ENCODE data around the gene ZNF385B. TPM values are rescaled to one million over a fixed set of nuclear protein-coding genes. Genes with fewer than 3 reads are reported as not detected.

The ZNF385B gene
- total RNA-seq, 1 experiment from 2014 or later = 9.3 TPM

DNA sequence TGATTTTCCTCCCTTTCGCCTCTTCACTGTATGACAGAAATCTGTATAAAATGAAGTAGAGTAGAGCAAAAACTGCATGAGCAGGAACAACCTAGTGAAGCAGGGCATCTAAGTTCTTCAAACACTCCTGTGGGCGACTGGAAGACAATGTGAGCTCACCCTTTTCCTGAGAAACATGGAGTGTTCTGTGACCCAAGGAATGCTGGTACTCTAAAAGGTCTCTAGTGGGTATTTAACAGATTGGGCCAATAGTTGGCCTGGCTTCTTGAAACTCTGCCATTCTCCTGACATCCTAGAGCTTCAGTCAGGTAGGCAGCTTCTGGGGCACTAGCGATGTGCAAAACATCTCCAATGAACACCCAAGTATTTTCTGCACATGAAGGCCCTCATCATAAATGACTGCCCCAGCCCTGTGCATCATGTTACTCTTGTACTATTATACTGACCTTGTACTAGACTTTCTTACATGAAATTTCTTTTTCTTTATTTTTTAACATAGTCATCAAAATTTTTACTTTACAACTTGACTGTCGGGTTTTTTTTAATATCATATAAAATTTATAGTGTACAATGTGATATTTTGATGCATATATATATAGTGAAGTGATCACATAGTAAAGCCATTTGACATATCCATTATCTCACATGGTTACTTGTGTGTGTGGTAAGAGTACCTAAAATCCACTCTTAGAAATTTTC lies 302.2 kb downstream of the ZNF385B start:
- ChIA-PET RAD21 (ENCODE audit: low non-redundant PET in 1 of 2, low total read pairs in 2 of 2, uncharacterized antibody in 2 of 2, unreplicated experiment in 2 of 2) (no interaction called here), CTCF (no interaction called here), POLR2A (no interaction called here)
- Histone ChIP-seq H3K79me2 (ENCODE audit: insufficient read depth, low read length) (no peaks in the 10 kb centered on the region), H3K9me2 (ENCODE audit: insufficient read depth) (no peaks in the 10 kb centered on the region), H2AFZ (ENCODE audit: low read depth, low read length, poor library complexity, severe bottlenecking) (no peak overlapping the region), H3K27ac (ENCODE audit: low read depth, low read length) (no peak overlapping the region), H3K4me3 (replicated peaks in 1 of 2; ENCODE audit: low read depth in 1 of 2, low read length in 2 of 2) (no peak overlapping the region), H4K20me1 (ENCODE audit: insufficient read depth) (no peaks in the 10 kb centered on the region), H3K36me3 (ENCODE audit: control insufficient read depth in 1 of 2, insufficient read depth in 2 of 2, low read length in 2 of 2) (no peaks in the 10 kb centered on the region), H3K4me1 (ENCODE audit: control insufficient read depth in 1 of 2, insufficient read depth in 2 of 2, low read length in 2 of 2) (no peaks in the 10 kb centered on the region), H3K27me3 (ENCODE audit: insufficient read depth, low read length) (no peaks in the 10 kb centered on the region), H3K9me3 (ENCODE audit: control insufficient read depth in 1 of 2, insufficient read depth in 1 of 2, low read depth in 1 of 2, low read length in 2 of 2) (no peaks in the 10 kb centered on the region), H3K4me2 (ENCODE audit: low read length) (no peak overlapping the region), H3K9ac (ENCODE audit: low read length) (no peak overlapping the region)
- BruUV-seq (replicated peaks) = no TSS peak
- TF ChIP-seq, protein P1, sequence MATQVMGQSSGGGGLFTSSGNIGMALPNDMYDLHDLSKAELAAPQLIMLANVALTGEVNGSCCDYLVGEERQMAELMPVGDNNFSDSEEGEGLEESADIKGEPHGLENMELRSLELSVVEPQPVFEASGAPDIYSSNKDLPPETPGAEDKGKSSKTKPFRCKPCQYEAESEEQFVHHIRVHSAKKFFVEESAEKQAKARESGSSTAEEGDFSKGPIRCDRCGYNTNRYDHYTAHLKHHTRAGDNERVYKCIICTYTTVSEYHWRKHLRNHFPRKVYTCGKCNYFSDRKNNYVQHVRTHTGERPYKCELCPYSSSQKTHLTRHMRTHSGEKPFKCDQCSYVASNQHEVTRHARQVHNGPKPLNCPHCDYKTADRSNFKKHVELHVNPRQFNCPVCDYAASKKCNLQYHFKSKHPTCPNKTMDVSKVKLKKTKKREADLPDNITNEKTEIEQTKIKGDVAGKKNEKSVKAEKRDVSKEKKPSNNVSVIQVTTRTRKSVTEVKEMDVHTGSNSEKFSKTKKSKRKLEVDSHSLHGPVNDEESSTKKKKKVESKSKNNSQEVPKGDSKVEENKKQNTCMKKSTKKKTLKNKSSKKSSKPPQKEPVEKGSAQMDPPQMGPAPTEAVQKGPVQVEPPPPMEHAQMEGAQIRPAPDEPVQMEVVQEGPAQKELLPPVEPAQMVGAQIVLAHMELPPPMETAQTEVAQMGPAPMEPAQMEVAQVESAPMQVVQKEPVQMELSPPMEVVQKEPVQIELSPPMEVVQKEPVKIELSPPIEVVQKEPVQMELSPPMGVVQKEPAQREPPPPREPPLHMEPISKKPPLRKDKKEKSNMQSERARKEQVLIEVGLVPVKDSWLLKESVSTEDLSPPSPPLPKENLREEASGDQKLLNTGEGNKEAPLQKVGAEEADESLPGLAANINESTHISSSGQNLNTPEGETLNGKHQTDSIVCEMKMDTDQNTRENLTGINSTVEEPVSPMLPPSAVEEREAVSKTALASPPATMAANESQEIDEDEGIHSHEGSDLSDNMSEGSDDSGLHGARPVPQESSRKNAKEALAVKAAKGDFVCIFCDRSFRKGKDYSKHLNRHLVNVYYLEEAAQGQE (IDR thresholded peaks at IDR 0.05; ENCODE audit: low read depth) = no peak
- TF ChIP-seq POLR2AphosphoS5 (IDR thresholded peaks at IDR 0.05; ENCODE audit: low read depth, low read length) (no peak), SRF (IDR thresholded peaks at IDR 0.05; ENCODE audit: low read depth) (no peak), EZH2phosphoT487 (IDR thresholded peaks at IDR 0.05; ENCODE audit: borderline replicate concordance) (no peak)
- ATAC-seq = no peak
- intact Hi-C loops (cut with micrococcal nuclease) = no loop called here
- no peak for DNase-seq (ENCODE audit: low read depth, low spot score)

All from HCT116 (cell line).